Fibroblast of the aortic adventitia (primary cell): ENCODE data around the gene OSBPL7. TPM values are rescaled to one million over a fixed set of nuclear protein-coding genes. Genes with fewer than 3 reads are reported as not detected.

Source experiments
- DNase-seq: peaks from one replicate; pipeline ENCODE4 v3.0.0-alpha.2; 2010; ENCODE audit warnings: low read depth
- H3K4me3 ChIP-seq: 2 replicates; pipeline ENCODE4 v1.5.1; 2011; ENCODE audit warnings: low read depth, mild to moderate bottlenecking, control low read depth, low read length, moderate library complexity
- total RNA-seq: library from RNA; depleted of rRNA; stranded (reverse); fragments of >200 nt; gene quantifications from 2 replicates; pipeline ENCODE4 v1.2.3, GENCODE V29; 2012; ENCODE audit warnings: low replicate concordance
- TF ChIP-seq, protein P1 (sequence below): IDR thresholded peaks from 2 replicates; pipeline ENCODE4 v1.5.1; 2011; ENCODE audit warnings: mild to moderate bottlenecking, low read length, control low read depth, inconsistent platforms; ENCODE audit not compliant: insufficient read depth

OSBPL7 gene
- total RNA-seq, 1 donor: 6.1 TPM

DNA sequence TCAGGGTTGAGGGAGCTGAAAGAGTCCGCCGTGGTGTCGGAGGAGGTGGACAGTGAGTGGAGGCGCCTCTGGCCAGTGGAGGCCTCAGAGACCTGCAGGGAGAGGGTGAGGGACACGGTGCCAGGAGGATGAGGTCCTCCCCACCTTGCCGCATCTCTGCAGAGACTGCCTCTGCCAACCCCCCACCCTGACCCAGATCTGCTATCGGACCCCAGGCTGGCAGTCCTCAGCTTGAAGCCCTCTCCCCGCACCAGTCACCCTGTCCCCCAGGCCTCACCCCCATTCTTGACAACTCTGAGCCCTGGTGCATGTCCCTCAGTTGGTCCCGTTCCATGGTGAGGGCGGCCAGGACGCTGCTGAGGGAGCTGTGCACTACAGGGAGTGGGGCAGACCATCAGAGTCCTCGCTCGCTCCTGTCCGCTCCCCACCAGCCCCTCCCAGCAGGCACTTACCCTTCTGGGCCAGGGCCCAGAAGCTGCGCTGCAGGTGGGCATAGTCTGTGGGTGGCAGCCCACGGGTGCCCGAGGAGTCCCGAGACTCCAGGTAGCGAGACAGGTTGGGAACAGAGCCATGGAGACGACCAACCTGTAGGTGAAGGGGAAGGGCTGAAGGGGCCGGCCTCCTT is 5.4 kb downstream of the OSBPL7 start:
- DNase-seq: no peak
- no peak overlapping the region for H3K4me3 ChIP-seq
- TF ChIP-seq, protein P1, sequence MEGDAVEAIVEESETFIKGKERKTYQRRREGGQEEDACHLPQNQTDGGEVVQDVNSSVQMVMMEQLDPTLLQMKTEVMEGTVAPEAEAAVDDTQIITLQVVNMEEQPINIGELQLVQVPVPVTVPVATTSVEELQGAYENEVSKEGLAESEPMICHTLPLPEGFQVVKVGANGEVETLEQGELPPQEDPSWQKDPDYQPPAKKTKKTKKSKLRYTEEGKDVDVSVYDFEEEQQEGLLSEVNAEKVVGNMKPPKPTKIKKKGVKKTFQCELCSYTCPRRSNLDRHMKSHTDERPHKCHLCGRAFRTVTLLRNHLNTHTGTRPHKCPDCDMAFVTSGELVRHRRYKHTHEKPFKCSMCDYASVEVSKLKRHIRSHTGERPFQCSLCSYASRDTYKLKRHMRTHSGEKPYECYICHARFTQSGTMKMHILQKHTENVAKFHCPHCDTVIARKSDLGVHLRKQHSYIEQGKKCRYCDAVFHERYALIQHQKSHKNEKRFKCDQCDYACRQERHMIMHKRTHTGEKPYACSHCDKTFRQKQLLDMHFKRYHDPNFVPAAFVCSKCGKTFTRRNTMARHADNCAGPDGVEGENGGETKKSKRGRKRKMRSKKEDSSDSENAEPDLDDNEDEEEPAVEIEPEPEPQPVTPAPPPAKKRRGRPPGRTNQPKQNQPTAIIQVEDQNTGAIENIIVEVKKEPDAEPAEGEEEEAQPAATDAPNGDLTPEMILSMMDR: no peak

DNA sequence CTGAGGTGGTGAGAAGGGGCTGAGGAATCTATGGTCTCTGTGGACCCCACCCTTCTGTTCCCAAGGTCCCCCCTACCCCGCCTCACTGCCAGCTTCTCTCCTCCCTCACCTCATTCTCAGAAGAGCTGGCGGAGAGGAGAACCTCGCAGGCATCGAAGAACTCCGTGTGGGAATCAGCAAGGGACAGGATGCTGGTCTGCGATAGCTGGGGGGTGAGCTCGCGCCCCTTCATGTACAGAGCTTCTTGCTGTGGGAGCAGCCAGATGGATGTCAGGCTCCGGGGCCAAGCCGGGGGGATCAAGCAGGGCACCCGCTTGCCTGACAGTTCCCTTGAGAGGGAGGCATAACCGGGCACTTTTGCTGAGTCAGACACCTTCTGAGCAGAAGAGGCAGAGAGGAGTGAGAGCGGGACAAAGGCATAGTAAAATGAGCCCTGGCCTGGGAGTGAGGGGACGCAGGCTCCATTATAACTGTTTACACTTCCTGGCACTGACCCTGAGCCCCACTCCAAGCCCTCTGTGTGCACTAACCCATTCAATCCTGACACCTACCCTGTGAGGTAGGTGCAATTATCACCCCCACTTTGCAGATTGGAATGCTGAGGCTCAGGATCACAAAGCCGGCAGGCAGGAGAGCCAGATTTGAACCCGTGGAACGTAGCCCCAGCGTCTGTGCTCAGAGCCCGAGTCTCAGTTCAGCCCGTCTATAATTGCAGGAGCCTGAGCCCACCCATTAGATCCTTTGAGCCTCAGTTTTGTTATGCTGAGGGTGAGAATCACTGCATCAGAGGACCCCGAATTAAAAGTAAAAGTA is 6.3 kb downstream of the OSBPL7 start:
- no peak overlapping the region for H3K4me3 ChIP-seq
- DNase-seq: no peak
- TF ChIP-seq, protein P1: no peak

DNA sequence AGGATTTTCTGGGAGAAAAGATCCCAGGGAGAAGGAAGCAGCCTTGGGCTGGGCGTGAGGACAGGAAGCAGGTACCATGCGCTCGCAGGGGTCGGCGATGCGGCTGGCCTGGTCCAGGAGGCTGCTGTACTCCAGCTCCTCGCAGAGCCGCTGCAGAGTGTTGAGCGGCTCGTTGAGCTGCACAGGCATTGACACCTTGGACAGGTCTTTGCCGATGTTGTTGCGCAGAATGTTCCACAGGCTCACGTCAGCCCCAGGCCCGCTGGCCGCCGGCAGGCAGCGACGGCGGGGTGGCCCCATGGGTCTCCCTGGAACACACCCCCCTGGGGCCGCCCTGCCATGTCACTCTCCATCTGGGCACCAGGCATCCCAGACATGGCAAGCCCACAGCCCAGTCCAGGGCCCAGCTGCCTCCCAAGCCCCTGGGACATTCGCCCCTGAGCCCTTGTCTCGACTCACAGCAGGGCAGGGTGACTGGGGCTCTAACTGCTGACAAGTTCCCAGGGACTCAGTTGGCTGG is 8.0 kb downstream of the OSBPL7 start:
- no peak for DNase-seq
- TF ChIP-seq, protein P1: no peak
- no peak overlapping the region for H3K4me3 ChIP-seq

DNA sequence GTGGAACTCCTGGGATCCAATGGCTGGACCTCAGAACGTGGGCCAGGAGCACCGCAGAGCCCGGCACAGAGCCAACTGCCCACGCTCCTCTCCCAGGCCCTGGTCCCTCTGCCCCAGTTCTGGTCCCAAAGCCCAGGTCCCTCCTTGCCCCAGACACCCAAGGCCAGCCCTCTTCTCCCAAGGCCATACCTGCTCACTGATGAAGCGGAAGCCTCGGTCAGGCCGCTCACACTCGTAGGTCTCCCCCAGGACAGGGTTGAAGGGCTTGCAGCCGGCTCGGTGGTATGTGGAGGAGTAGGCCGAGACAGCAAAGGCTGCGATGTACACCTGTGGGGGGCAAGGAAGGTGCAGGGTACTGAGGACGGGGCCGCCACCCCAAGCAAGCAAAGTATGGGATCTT is 8.5 kb downstream of the OSBPL7 start:
- no peak for DNase-seq
- TF ChIP-seq, protein P1: no peak
- H3K4me3 ChIP-seq: no peak overlapping the region

DNA sequence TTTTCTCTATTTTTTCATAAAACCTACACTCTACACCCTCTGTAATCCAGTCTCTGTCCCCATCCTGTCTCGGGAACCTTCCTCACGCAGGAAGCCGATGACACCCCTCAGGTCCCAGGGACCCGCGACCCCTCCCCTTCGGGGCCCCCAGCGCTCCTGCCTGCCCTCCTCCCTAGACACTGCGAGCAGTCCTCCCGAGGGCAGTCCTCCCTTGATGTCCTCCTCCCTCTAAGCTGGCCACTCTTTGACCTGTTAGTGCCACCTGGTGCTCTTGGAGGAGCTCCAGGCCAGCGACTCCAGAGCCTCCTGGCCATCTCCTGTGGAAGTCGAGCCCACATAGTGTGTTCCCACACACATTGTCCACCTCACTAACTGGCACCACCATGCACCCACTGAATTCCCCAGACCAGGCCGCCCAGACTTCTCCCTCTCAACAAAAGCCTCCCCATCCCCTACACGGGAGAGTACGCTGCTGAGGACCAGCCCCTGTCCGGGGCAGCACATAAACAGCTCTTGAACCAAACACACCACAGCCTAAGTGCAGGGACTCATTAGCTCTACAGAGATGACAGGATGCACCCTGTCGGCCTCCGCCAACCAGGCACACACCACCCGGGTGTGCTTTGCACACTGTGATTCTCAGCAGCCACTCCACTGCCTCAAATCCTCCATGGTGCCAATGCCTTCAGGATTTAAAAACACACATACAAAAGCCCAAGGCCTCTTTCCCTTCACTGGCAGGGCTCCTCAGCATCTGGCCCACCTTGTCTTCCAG is 9.3 kb downstream of the OSBPL7 start:
- TF ChIP-seq, protein P1: no peak
- H3K4me3 ChIP-seq: no peak overlapping the region

DNA sequence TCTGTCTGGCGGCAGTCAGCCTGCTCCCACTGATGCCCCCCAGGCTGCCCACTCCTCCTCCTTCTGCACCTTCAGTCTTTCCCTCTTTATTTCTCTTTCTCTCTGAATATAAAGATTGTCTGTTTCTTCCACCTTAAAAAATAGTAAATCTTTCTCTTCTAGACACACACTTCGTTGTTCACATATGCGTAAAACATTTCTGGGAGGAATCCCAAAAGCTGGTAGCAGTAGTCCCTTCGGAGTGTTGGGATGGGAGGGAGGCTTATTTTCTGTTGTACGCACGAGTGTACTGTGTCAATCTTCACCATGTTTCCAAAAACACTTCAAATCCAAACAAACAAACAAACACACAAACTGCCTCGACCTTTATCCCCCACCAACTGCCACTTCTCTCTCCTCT is 9.9 kb downstream of the OSBPL7 start:
- no peak for DNase-seq
- H3K4me3 ChIP-seq: no peak overlapping the region
- TF ChIP-seq, protein P1: no peak

More for the DNA sequence above, 9.3 kb downstream of the OSBPL7 start:
- DNase-seq: no peak
